GM12872 (cell line): ENCODE data around the gene MPDU1.

Experiments
- TF ChIP-seq, protein P1 (sequence below): IDR thresholded peaks from 3 replicates; pipeline ENCODE4 v1.5.1; 2011; ENCODE audit warnings: low read depth, mild to moderate bottlenecking, low read length, moderate library complexity; ENCODE audit not compliant: insufficient read depth

Gene MPDU1

DNA sequence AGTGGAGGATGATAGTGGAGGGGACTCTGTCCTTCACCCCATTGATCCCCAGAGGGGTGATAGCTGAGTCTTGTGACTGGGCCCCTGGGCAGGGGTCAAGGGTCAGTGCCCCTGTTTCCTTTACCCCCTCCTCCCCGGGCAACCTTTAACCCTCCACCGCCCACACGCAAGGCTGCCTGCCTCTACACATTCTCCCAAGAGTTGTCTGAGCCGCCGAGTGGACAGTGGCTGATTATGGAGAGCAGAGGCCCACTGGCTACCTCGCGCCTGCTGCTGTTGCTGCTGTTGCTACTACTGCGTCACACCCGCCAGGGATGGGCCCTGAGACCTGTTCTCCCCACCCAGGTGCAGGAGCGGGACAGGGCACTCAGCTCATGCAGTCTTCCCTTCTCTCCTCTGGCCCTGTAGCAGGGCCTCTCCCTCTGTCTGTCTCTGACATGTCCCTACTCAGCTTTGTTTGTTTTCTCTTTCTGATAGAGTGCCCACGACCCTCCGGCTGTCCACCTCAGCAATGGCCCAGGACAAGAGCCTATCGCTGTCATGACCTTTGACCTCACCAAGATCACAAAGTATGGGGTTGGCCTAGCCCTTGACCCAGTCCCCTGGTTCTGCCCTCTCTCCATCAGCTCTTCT lies 46.4 kb downstream of the MPDU1 start, which contains the start of gene SHBG:
TSS of gene SHBG (plus strand) at position 197 of the 633 bp plus-strand sequence. CDS start at position 235, 38 bp downstream.
- TF ChIP-seq, protein P1, sequence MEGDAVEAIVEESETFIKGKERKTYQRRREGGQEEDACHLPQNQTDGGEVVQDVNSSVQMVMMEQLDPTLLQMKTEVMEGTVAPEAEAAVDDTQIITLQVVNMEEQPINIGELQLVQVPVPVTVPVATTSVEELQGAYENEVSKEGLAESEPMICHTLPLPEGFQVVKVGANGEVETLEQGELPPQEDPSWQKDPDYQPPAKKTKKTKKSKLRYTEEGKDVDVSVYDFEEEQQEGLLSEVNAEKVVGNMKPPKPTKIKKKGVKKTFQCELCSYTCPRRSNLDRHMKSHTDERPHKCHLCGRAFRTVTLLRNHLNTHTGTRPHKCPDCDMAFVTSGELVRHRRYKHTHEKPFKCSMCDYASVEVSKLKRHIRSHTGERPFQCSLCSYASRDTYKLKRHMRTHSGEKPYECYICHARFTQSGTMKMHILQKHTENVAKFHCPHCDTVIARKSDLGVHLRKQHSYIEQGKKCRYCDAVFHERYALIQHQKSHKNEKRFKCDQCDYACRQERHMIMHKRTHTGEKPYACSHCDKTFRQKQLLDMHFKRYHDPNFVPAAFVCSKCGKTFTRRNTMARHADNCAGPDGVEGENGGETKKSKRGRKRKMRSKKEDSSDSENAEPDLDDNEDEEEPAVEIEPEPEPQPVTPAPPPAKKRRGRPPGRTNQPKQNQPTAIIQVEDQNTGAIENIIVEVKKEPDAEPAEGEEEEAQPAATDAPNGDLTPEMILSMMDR, result no peak

DNA sequence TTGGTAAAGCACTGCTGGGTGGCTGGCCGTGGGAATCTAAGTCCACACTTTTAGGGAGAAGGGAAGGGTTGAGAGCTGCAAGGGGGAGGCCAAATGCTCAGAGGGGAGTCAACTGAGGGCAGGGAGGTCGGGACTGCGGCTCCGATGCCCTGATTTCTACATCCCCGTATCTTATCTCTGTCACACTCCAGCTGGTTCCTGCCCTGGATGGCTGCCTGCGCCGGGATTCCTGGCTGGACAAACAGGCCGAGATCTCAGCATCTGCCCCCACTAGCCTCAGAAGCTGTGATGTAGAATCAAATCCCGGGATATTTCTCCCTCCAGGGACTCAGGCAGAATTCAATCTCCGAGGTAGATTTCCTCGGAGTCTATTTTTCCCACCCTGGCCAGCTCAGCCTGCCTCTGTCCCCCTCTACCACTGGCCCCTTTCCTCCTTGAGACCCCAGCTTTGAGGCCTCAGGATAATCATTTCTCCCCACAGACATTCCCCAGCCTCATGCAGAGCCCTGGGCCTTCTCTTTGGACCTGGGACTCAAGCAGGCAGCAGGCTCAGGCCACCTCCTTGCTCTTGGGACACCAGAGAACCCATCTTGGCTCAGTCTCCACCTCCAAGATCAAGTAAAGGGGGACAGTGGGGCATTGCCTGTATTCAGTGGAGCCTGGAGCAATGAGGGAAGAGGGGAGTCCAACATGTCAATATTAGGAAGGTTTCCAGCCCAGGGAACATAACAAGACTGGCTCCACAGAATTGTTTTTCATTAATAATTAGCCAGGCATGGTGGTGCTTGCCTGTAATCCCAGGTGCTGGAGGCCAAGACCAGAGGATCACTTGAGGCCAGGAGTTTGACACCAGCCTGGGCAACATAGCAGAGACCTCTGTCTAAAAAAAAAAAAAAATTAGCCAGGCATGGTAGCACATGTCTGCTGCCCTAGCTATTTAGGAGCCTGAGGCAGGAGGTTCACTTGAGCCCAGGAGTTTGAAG lies 48.0 kb downstream of the MPDU1 start:
- TF ChIP-seq, protein P1, result no peak

DNA sequence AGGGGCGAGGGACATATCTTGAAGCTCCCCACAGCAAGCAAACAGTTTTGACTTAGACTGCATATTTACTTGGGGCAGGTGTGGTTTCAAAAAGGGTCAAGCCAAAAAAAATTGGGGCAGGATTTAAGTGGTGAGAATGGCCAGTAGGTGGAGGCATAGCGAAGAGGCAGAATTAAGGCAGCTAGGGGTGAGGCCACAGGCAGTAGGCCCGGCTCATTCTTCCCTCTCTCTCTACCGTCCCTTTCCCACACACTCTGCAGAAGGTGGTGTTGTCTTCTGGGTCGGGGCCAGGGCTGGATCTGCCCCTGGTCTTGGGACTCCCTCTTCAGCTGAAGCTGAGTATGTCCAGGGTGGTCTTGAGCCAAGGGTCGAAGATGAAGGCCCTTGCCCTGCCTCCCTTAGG lies 48.8 kb downstream of the MPDU1 start:
- TF ChIP-seq, protein P1, result peak; percentile 67

DNA sequence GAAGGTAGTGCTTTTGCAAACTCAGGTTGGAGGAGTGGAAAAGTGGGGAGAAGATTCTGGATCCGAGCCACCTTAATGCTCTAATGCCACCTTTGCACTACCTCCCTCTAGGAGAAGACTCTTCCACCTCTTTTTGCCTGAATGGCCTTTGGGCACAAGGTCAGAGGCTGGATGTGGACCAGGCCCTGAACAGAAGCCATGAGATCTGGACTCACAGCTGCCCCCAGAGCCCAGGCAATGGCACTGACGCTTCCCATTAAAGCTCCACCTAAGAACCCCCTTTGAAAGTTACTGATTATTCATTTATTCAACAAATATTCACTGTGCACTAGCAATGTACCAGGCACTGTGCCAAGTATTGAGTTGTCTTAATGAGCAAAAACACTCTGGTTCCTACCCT lies 49.4 kb downstream of the MPDU1 start:
- TF ChIP-seq, protein P1, result peak; percentile 26; the same call in 1 of the 3 replicates

DNA sequence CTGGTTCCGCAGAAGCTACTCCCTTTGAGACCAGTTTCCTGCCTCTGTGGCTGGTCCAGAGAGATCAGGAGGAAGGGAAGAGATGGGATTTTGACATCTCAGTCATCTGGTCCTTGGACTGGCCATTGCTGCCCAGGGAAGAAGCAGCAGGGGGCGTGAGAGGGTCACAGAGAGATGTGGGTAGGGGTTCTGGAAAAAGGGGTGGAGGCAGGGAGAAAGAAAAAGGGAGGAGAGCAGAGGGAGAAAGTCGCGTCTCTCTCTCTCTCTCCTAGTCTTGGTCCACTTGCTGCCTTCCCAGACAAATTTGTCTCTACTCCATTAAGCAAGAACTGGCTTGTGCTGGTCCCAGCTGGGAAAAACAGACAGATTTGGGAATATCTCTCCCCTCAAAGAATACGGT lies 50.7 kb downstream of the MPDU1 start:
- TF ChIP-seq, protein P1, result peak; percentile 48

DNA sequence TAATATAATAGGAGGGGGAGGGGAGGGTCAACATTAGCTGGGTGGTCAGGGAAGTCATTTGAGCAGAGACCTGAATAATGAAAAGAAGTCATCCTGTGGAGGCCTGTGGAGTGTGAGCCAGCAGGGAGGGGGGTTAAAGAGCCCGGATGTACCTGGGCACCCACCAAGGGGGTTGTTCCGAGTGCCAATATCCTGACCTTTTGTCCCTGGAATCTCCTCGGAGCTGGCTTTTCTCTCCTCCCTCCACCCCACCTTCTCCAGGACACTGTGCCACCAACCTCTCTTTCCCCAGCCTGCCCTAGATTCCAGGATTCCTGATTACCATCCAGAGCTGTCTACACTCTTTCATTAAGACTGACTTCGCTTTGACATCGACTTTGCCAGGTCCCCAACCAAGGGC lies 52.5 kb downstream of the MPDU1 start:
- TF ChIP-seq, protein P1, result no peak
